Pons (tissue), 1 donor: ENCODE results near the gene TSBP1.
"Not testable (repeated sequence)": the region's sequence is repeated elsewhere in the genome, so short reads cannot be mapped to it uniquely, and the experiment has no call there.

Experiments used
- DNase-seq: peaks from one replicate; pipeline ENCODE4 v3.0.0-alpha.2; 2016; ENCODE audit warnings: low spot score

The TSBP1 gene

GRCh38 chr6:32288426-32288825 lies 83.3 kb downstream of the TSBP1 start:
- DNase-seq, result no peak

- peak; percentile 84 for DNase-seq
Measured at GRCh38 chr6:32273801-32274577, 97.7 kb downstream of the TSBP1 start.

- DNase-seq, result peak; percentile 36
Measured at GRCh38 chr6:32271429-32271828, 100.3 kb downstream of the TSBP1 start.

GRCh38 chr6:32268459-32268858 lies 103.2 kb downstream of the TSBP1 start:
- DNase-seq, result not testable (repeated sequence)

GRCh38 chr6:32267035-32267434 lies 104.7 kb downstream of the TSBP1 start:
- no peak for DNase-seq

- DNase-seq, result not testable (repeated sequence)
Measured at GRCh38 chr6:32257262-32257661, 114.4 kb downstream of the TSBP1 start.

GRCh38 chr6:32255199-32256153 lies 116.2 kb downstream of the TSBP1 start:
- DNase-seq, result peak; percentile 50

- DNase-seq, result no peak
Measured at GRCh38 chr6:32254761-32255198, 116.9 kb downstream of the TSBP1 start.

- DNase-seq, result no peak
Measured at GRCh38 chr6:32252331-32253009, 119.2 kb downstream of the TSBP1 start.

GRCh38 chr6:32249262-32249661 lies 122.4 kb downstream of the TSBP1 start:
- no peak for DNase-seq

- no peak for DNase-seq
Measured at GRCh38 chr6:32247401-32247800, 124.3 kb downstream of the TSBP1 start.

- DNase-seq, result peak; percentile 77
Measured at GRCh38 chr6:32244946-32245398, 126.7 kb downstream of the TSBP1 start.

GRCh38 chr6:32244270-32244669 lies 127.4 kb downstream of the TSBP1 start:
- DNase-seq, result no peak
